Measurements from ENCODE around the gene CSNK1E.

GRCh38 chr22:38299770-38300102, 17.5 kb downstream of the CSNK1E start:
- no peak for TF ChIP-seq CTCF (optimal IDR thresholded peaks at IDR 0.05 in 1 of 3, IDR thresholded peaks at IDR 0.05 in 1 of 3, conservative IDR thresholded peaks at IDR 0.05 in 1 of 3; ENCODE audit: extremely low read depth in 1 of 3, insufficient read depth in 2 of 3, low read length in 3 of 3)
- no peak for TF ChIP-seq EZH2 (IDR thresholded peaks at IDR 0.05; ENCODE audit: low read length)
